Activated T-cell treated with anti-CD3 and anti-CD28 coated beads for 4 hours (primary cell): Measurements from ENCODE around the gene TKTL1.
A peak's percentile ranks its signal among the peaks of the same experiment; 100 is the strongest.
"Not testable (repeated sequence)": the region's sequence is repeated elsewhere in the genome, so short reads cannot be mapped to it uniquely, and the experiment has no call there.

Experiments used
- DNase-seq: peaks from one replicate; pipeline ENCODE4 v3.0.0-alpha.2; 2020

Gene TKTL1, protein sequence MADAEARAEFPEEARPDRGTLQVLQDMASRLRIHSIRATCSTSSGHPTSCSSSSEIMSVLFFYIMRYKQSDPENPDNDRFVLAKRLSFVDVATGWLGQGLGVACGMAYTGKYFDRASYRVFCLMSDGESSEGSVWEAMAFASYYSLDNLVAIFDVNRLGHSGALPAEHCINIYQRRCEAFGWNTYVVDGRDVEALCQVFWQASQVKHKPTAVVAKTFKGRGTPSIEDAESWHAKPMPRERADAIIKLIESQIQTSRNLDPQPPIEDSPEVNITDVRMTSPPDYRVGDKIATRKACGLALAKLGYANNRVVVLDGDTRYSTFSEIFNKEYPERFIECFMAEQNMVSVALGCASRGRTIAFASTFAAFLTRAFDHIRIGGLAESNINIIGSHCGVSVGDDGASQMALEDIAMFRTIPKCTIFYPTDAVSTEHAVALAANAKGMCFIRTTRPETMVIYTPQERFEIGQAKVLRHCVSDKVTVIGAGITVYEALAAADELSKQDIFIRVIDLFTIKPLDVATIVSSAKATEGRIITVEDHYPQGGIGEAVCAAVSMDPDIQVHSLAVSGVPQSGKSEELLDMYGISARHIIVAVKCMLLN

DNA sequence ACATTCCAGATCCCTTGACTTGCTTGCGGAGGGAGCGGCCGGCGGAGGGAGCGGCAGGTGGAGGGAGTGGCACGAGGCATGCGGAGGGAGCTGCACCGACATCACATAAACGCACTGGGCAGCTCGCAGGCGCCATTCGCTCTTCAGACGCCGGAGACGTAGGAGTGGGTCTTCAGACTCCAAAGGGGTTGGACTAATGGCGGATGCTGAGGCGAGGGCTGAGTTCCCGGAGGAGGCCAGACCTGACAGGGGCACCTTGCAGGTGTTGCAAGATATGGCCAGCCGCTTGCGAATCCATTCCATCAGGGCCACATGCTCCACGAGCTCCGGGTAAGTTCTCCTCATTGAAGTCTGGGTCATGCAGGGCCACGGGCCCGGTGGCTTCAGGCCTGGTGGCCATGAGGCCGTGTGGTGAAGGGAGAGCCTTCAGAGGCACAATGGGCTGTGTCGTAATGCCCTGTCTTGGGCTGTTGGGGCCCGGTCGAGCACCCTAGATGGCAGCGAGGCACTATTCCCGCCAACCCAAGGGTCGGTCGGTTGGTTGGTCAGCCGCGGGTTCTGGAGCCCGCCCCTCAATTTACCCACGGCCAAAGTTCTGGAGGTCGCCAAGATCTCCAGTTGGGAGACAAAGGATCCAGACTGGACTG is at the start of gene TKTL1:
Gene TKTL1 (plus strand): TSS at position 132 of the 647 bp plus-strand sequence. CDS start 65 bp downstream, at position 197.
- no peak for DNase-seq

DNA sequence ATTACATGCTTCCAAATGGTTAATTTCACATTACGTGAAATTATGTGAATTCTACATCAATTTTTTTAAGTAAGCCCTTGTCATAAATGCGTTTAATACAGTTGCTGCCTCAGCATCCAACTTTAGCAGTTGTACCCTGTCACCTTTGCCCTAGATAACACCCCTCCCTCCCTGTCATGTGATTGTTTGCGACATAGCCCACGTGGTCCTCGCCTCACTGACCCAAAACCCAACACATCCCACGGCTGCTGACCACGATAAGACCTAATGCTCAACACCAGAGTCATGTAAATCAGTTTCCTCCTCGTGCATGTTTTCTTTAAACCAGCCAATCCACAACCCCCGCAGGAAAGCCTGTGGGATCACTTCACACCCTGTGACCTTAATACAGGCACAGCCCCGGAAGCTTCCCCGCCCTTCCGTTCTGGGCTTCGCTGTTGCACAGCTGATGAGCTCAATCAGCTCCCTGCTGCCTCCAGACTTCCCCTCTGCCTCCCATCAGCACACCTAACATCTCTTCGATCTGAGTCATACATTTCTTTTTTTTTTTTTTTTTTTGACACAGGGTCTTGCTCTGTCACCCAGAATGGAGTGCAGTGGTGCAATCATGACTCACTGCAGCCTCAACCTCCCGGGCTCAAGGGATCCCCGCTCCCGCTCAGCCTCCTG is 48.1 kb upstream of the TKTL1 start:
- DNase-seq: not testable (repeated sequence)

DNA sequence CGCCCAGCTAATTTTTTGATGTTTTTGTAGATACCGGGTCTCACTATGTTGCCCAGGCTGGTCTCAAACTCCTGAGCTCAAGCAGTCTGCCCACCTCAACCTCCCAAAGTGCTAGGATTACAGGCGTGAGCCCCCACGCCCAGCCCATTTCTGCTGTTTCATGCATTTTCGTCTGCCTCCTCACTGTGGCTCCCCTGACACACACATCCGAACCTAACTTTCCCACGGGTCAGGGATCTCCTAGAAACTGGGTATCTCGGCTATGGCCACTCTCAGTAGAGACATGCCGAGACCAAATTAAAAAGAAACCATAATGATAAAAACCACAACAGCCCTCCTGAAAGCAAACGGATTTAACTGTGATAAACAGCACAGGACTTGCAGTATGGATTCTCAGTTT is 47.5 kb upstream of the TKTL1 start:
- not testable (repeated sequence) for DNase-seq

DNA sequence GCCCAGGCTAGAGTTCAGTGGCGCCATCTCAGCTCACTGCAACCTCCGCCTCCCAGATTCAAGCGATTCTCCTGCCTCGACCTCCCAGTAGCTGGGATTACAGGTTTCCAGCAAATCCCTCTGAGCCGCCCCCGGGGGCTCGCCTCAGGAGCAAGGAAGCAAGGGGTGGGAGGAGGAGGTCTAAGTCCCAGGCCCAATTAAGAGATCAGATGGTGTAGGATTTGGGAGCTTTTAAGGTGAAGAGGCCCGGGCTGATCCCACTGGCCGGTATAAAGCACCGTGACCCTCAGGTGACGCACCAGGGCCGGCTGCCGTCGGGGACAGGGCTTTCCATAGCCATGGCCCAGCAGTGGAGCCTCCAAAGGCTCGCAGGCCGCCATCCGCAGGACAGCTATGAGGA is 38.3 kb upstream of the TKTL1 start, which contains the start of gene OPN1MW3:
Gene OPN1MW3 (plus strand): TSS at position 301 of the 400 bp plus-strand sequence. CDS start 38 bp downstream, at position 339.
- DNase-seq: not testable (repeated sequence)

DNA sequence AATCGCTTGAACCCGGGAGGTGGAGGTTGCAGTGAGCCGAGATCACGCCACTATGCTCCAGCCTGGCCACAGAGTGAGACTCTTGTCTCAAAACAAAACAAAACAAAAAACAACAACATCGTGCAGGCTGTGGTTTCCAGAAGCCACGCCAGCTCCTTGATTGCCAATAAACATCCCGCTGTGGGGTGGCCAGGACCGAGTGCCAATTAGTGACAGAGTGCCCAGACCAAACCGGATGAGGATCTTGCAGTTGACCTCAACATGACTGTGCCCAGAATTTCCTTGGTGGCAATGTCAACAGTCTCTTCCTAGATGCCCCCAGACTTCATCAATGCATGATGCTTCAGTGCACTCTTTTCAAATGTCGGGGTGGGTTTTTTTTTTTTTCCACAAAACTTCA is 36.9 kb upstream of the TKTL1 start:
- not testable (repeated sequence) for DNase-seq

DNA sequence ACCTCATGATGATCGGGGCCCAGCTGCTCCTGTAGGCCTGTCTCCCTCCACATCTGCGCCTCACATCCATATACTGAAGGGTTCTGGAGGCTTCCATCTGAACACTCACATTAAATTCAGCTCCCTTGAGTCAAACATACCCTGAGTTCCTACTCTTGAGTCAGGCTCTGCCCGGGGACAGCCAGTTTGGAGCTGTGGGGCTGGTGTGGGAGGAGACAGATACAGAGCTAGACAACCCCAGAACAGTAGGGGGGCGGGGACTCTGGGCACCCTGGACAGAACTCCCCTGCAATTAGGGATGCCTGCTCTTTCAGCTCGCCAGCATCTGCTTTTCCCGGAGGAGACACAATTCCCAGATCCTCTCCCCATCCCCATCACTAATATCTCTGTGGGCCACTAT is 32.5 kb upstream of the TKTL1 start:
- DNase-seq: not testable (repeated sequence)

DNA sequence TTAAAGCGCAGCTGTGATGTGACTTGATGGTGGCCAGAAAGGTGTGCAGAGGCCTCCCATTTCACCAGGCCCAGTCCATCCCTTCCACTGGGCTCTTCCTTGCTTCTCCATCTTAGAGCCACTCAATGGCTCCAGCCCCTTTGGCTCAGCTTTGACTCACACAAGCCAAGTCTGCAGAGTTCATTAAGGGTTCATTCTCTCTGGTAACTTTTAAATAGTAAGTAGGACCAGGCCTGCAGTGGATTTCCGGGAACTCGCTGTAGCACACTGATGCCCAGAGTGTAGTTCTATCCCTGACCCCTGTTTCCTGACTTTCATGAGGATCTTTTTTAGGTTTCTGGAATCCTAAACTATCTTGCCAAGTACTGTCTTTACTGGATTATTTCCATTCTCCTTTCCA is 26.4 kb upstream of the TKTL1 start:
- DNase-seq: not testable (repeated sequence)

DNA sequence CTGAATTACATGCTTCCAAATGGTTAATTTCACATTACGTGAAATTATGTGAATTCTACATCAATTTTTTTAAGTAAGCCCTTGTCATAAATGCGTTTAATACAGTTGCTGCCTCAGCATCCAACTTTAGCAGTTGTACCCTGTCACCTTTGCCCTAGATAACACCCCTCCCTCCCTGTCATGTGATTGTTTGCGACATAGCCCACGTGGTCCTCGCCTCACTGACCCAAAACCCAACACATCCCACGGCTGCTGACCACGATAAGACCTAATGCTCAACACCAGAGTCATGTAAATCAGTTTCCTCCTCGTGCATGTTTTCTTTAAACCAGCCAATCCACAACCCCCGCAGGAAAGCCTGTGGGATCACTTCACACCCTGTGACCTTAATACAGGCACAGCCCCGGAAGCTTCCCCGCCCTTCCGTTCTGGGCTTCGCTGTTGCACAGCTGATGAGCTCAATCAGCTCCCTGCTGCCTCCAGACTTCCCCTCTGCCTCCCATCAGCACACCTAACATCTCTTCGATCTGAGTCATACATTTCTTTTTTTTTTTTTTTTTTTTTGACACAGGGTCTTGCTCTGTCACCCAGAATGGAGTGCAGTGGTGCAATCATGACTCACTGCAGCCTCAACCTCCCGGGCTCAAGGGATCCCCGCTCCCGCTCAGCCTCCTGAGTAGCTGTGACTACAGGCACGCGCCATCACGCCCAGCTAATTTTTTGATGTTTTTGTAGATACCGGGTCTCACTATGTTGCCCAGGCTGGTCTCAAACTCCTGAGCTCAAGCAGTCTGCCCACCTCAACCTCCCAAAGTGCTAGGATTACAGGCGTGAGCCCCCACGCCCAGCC is 10.9 kb upstream of the TKTL1 start:
- DNase-seq: not testable (repeated sequence)

DNA sequence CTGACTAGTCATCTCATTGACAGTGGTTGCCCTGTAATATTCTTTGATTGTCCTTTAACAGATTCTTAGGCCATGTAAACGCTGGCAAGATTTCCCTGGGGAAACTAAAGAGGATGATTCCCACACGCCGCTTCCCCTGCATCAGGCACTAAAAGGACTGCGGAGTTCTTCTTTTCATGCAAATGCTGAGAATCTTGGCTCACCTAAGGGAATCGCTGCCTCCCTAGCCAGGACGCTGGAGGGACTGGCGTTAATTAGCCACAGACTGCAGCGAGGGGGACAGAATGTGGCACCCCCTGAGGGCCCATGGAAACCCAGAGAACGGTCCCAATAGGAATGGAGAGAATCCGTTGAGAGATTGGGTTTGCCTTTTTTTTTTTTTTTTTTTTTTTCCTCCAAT is 9.2 kb upstream of the TKTL1 start:
- not testable (repeated sequence) for DNase-seq

DNA sequence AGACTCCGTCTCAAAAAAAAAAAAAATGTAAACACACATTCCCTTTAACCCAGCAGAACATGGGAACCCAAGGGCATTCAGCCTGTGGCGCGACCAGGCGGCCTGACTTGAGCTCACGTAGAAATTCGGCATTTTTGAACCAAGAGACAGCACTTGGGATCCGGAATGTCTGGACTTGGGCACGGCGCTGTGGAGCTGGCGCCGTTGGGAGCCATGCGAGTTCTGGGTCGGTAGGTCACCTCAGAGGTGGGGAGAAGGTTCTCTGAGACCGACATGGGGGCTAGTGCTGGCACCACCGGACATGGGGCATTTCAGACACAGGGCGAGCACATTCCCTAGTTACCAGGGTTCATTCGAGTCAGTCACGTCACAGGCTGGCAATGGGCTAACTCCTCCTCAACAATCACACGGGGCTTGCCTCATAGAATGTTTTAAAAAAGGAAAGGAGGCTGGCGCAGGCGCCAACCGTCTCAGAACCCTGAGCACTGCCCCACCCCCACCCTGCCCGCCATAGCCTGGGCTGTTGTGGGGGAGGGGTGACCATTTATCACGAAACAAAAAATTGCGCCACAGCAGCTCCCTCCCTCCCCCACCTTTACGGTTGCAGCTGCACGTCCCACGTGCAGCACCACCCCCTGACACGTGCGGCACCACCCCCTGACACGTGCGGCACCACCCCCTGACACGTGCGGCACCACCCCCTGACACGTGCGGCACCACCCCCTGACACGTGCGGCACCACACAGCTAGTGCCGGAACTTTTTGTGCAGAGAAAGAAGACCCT is 612 bp upstream of the TKTL1 start, which contains the start of gene TEX28:
Gene TEX28 (minus strand): TSS at position 334 of the 784 bp plus-strand sequence. CDS start 3,007 bp downstream, outside the sequence.
- no peak for DNase-seq

DNA sequence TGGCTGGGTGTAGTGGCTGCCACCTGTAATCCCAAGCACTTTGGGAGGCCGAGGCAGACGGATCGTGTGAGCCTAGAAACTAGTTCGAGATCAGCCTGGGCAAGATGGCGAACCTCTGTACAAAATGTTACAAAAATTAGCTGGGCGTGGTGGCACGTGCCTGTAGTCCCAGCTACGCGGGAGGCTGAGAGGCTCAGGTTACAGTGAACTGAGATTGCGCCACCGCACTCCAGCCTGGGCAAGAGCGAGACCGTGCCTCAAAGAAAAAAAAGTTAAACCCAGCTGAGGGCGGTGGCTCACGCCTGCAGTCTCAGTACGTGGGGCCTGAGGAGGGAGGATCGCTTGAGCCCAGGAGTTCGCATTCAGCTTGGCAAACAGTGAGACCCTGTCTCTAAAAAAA is 1.1 kb downstream of the TKTL1 start:
- DNase-seq: no peak

DNA sequence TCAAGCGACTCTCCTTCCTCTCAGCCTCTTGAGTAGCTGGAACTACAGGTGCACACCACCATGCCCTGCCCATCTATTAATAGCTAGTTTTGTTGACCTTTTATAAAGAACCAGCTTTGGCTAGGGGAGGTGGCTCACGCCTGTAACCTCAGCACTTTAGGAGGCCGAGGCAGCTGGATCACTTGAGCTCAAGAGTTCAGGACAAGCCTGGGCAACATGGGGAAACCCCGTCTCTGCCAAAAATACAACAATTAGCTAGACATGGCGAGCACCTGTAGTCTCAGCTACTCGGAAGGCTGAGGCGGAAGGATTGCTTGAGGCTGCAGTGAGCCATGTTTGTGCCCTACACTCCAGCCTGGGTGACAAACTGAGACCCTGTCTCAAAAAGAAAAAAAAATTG is 2.7 kb downstream of the TKTL1 start:
- no peak for DNase-seq

DNA sequence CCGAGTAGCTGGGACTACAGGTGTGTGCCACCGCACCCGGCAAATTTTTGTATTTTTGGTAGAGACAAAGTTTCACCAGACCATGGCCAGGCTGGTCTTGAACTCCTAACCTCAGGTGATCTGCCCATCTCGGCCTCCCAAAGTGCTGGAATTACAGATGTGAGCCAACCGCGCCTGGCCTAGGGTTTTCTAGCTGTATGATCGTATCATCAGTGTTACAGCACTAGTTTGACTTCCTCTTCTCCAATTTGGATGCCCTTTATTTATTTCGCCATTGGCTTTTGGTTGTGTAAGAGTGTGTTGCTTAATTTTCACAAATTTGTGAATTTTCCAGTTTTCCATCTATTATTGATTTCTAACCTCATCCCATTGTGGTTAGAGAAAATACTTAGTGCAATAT is 5.2 kb downstream of the TKTL1 start:
- DNase-seq: no peak

DNA sequence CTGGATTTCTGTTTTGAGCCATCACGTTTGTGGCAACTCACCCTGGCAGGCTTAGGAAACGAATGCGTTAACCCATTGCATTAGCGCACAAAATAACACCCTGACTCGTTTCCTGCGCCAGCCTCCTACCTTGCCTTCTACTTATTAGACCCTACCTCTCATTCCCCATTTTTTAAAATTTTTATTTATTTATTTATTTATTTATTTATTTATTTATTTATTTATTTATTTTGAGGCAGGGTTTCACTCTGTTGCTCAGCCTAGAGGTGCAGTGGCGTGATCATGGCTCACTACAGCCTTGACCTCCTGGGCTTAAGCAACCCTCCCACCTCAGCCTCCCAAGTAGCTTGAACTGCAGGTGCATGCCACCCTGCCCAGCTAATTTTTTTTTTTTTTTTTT is 7.4 kb downstream of the TKTL1 start:
- DNase-seq: not testable (repeated sequence)

DNA sequence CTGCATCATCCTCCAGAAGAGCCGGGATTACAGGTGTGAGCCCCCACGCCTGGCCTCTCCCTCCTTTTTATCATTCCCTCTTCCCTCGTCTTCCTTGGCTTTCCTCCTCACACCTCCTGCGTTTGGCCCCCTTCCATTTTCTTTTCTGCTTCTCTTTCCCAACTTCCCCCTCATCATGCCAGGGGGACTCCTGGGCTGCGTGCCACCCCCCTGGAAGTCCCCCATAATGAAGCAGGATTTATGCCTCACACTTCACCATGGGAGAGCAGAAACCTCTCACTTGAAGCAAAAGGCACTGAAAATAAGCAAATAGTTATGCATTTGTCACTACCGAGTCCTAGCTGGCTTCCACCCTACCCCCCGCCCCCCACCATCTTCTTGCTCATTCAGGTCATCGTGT is 7.9 kb downstream of the TKTL1 start:
- DNase-seq: no peak

DNA sequence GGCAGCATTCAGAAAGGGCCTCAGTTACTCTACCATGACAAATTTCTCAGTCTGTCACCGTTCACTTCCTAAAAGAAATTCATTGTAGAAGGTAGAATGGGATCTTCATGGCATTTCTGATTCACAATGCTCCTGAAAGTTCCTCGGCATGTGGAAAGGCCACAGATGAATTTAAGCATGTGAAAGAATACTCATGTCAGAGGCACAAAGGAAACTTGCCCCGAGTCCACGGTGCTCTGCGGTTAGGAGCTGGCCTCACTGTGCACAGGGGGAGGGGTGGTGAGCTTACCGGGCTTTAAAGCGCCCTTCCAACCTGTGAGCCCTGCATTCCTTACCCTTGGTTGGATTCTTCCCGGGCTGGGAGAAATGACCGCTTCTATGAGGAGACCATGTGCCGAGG is 9.3 kb downstream of the TKTL1 start:
- DNase-seq: no peak

DNA sequence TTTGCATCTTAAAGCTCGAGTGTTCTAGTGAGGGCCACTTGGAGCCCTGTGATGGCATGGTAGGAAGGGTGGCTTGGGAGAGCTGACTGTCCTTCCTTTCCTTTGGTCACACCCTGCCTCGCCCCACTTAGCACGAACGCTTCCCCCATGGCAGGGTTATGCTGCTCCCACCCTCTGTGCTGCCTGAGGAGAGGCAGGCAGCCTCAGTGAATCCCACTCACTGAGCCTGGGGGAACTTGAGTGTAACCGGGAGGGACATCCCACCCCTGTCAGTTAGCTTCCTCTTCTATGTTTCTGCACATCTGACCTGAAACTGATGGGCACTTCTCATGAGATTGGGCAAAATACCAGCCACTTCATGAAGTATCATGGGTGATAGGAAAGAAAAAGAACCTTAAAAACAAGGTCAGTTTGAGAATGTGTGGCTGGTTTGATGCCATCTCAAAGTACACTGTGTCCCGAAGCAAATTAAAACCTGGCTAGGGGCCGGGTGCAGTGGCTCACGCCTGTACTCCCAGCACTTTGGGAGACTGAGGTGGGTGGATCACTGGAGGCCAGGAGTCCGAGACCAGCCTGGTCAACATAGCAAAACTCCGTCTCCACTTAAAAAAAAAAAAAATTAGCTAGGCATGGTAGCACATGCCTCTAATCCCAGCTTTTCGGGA is 10.1 kb downstream of the TKTL1 start:
- DNase-seq: no peak

DNA sequence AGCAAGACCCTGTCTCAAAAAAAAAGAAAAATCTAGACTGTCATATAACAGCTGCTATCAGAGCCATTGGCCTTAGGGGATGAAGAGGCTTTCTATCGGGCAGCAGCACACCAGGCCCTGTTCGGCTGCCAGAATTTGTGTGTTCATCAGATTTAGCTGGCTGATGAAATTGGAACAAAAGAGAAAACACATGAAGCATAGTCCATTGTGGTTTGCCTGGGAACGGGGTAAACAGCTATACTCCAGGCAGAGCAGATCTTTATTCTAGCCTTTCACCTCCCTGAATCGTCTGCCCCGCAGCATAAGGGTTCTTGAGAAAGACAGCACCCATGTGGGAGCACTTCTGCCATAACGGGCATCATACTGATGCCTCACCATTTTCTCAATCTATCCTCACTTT is 11.6 kb downstream of the TKTL1 start:
- no peak for DNase-seq

DNA sequence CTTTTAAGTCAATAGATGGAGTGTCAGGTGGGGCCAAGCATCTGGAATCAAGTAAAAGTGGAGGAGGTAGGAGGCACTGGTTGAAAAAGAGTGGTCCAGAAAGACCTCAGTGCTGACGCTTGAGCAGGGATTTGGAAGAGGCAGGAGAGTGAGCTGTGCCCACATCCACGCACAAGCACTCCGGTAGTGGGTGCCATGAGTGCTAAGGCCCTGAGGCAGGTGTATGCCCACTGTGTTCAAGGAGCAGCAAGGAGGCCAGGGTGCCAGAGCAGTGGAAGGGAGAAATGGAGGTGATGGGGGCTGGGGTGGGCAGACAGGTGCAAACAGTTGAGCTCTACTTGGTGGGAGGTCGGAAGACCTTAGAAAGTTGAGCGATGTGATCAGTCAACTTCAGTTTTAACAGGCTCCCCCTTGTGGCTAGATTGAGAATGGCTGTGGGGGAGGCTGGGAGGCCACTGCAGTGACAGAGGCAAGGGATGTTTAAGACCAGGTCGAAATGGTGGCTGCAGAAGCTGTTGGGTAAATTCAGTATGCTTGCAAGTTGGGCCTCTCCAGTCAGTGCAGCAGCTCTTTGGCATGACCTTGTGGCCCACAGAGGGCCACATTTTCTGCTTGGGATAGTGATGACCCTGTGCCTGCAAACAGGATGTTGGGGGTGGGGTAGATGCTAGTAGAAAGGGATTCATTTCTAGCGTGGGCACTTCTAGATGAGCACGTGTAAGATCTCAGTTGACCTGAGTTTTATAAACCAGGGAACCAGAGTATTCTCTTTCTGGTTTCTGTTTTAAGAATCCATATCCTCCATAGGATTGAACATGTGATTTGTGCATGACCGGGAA is 12.7 kb downstream of the TKTL1 start:
- DNase-seq: peak; percentile 75
